DMS53 (cell line): Measurements from ENCODE around the gene HIPK3.
"Not testable (repeated sequence)": the region's sequence is repeated elsewhere in the genome, so short reads cannot be mapped to it uniquely, and the experiment has no call there.

ENCODE experiments used
- DNase-seq: peaks from one replicate; lab custom pipeline; 2025; lab: John Stamatoyannopoulos, UW

The HIPK3 gene

GRCh38 chr11:33360642-33361041, 103.5 kb downstream of the HIPK3 start:
- DNase-seq: no peak

- peak; percentile 62 for DNase-seq
These were observed 105.1 kb downstream of the HIPK3 start for GRCh38 chr11:33362051-33362910.

- no peak for DNase-seq
These were observed 109.7 kb downstream of the HIPK3 start for GRCh38 chr11:33366918-33367317.

- not testable (repeated sequence) for DNase-seq
These were observed 111.3 kb downstream of the HIPK3 start for GRCh38 chr11:33368475-33368874.

- DNase-seq: no peak
These were observed 111.8 kb downstream of the HIPK3 start for GRCh38 chr11:33368931-33369330.

- DNase-seq: no peak
These were observed 116.5 kb downstream of the HIPK3 start for GRCh38 chr11:33373636-33374035.

- peak; percentile 11 for DNase-seq
These were observed 118.1 kb downstream of the HIPK3 start for GRCh38 chr11:33375236-33375635.

- peak; percentile 41 for DNase-seq
These were observed 118.6 kb downstream of the HIPK3 start, which contains the start of gene KIAA1549L for GRCh38 chr11:33375688-33376311. Gene KIAA1549L (plus strand): TSS chr11:33376108.

GRCh38 chr11:33376331-33377310, 119.4 kb downstream of the HIPK3 start:
- peak; percentile 36 for DNase-seq

GRCh38 chr11:33377412-33378370, 120.5 kb downstream of the HIPK3 start:
- DNase-seq: no peak

GRCh38 chr11:33379947-33380346, 122.8 kb downstream of the HIPK3 start:
- no peak for DNase-seq

GRCh38 chr11:33383075-33383919, 126.1 kb downstream of the HIPK3 start:
- DNase-seq: no peak

GRCh38 chr11:33383920-33384209, 126.7 kb downstream of the HIPK3 start:
- DNase-seq: no peak

GRCh38 chr11:33384220-33384619, 127.0 kb downstream of the HIPK3 start:
- DNase-seq: no peak

GRCh38 chr11:33387581-33387980, 130.4 kb downstream of the HIPK3 start:
- DNase-seq: no peak

- DNase-seq: no peak
These were observed 130.8 kb downstream of the HIPK3 start for GRCh38 chr11:33387996-33388395.

GRCh38 chr11:33388793-33389525, 131.8 kb downstream of the HIPK3 start:
- DNase-seq: no peak

- no peak for DNase-seq
These were observed 132.5 kb downstream of the HIPK3 start for GRCh38 chr11:33389635-33390034.
